Measurements from ENCODE around the gene DENND1C.

- TF ChIP-seq CTCF (conservative IDR thresholded peaks at IDR 0.05; ENCODE audit: low read length) (no peak), EZH2phosphoT487 (IDR thresholded peaks at IDR 0.05; ENCODE audit: borderline replicate concordance, low read depth, low read length) (no peak)
These were observed 6.1 kb downstream of the DENND1C start for GRCh38 chr19:6475321-6476108.

Measured in OCI-LY7 (cell line).